Neural crest cell (in vitro differentiated cells): ENCODE results near the gene ZNF578. TPM values are rescaled to one million over a fixed set of nuclear protein-coding genes. Genes with fewer than 3 reads are reported as not detected.
"Not testable (repeated sequence)": the region's sequence is repeated elsewhere in the genome, so short reads cannot be mapped to it uniquely, and the experiment has no call there.

Source experiments
- DNase-seq: peaks from one replicate; pipeline ENCODE4 v3.0.0; 2021; ENCODE audit warnings: low read depth, mixed read lengths, low spot score
- H3K27ac Mint-ChIP-seq: one replicate; pipeline ENCODE4 v1.8.0; 2021; ENCODE audit warnings: mild to moderate bottlenecking, mixed read lengths; ENCODE audit not compliant: unreplicated experiment
- H3K27me3 Mint-ChIP-seq: 2 replicates; pipeline ENCODE4 v1.8.0; 2021; ENCODE audit warnings: low read depth, mild to moderate bottlenecking, mixed read lengths
- H3K36me3 Mint-ChIP-seq: 2 replicates; pipeline ENCODE4 v1.8.0; 2021; ENCODE audit warnings: low read depth, mild to moderate bottlenecking, mixed read lengths
- H3K4me1 Mint-ChIP-seq: 2 replicates; pipeline ENCODE4 v1.8.0; 2021; ENCODE audit warnings: mixed read lengths
- H3K4me3 Mint-ChIP-seq: one replicate; pipeline ENCODE4 v1.8.0; 2021; ENCODE audit warnings: mild to moderate bottlenecking, mixed read lengths
- H3K9me3 Mint-ChIP-seq: 2 replicates; pipeline ENCODE4 v1.8.0; 2021; ENCODE audit warnings: mixed read lengths
- total RNA-seq: library from RNA; stranded (reverse); gene quantifications from 2 replicates; pipeline ENCODE4 v1.2.1, GENCODE V29; 2021
- TF ChIP-seq, protein P1 (sequence below): fragments of 200-600 bp; sonication (generic); conservative IDR thresholded peaks from 2 replicates; pipeline ENCODE4 v1.5.0; 2021; ENCODE audit warnings: antibody characterized with exemption, mild to moderate bottlenecking

The ZNF578 gene
- total RNA-seq, 1 donor from 2014 or later: 0.65 TPM

DNA sequence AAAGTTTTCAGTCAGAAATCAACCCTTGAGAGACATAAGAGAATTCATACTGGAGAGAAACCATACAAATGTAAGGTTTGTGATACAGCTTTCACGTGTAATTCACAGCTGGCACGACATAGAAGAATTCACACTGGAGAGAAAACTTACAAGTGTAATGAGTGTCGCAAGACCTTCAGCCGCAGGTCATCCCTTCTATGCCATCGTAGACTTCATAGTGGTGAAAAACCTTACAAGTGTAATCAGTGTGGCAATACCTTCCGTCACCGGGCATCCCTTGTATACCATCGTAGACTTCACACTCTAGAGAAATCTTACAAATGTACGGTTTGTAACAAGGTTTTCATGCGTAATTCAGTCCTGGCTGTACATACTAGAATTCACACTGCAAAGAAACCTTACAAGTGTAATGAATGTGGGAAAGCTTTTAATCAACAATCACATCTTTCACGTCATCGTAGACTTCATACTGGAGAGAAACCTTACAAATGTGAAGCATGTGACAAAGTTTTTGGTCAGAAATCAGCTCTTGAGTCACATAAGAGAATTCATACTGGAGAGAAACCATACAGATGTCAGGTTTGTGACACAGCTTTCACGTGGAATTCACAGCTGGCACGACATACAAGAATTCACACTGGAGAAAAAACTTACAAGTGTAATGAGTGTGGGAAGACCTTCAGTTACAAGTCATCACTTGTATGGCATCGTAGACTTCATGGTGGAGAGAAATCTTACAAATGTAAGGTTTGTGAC, 101.0 kb downstream of the ZNF578 start:
- Mint-ChIP-seq H3K27ac (no peak overlapping the region), H3K9me3 (peaks cover 44% of the 10 kb centered on the region)

DNA sequence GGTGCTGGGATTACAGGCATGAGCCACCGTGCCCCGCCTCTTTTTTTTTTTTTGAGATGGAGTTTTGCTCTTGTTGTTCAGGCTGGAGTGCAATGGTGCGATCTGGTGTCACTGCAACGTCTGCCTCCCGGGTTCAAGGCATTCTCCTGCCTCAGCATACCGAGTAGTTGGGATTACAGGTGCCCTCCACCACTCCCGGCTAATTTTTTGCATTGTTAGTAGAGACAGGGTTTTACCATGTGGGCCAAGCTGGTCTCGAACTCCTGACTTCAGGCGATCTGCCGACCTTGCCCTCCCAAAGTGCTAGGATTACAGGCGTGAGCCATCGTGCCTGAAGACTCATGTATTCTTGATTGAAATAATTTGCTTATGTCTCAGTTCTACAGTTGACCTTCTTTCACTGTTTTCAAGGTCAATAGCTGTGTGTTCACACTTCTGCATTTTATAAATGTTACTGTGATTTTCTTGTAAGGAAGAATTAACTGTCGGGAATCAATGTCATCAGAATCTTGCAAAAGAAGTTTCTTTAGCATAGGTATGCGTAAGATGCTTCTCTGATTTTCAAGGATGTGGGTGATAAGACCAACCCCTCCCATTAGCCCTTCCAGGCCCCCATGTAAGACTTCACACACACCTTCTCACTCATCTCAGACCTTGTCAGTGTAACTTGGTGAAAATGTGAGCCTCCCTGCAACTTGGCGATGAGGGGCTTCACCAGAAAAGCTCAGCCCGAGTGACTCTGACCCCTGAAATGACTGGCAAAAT, 104.1 kb downstream of the ZNF578 start:
- TF ChIP-seq, protein P1, sequence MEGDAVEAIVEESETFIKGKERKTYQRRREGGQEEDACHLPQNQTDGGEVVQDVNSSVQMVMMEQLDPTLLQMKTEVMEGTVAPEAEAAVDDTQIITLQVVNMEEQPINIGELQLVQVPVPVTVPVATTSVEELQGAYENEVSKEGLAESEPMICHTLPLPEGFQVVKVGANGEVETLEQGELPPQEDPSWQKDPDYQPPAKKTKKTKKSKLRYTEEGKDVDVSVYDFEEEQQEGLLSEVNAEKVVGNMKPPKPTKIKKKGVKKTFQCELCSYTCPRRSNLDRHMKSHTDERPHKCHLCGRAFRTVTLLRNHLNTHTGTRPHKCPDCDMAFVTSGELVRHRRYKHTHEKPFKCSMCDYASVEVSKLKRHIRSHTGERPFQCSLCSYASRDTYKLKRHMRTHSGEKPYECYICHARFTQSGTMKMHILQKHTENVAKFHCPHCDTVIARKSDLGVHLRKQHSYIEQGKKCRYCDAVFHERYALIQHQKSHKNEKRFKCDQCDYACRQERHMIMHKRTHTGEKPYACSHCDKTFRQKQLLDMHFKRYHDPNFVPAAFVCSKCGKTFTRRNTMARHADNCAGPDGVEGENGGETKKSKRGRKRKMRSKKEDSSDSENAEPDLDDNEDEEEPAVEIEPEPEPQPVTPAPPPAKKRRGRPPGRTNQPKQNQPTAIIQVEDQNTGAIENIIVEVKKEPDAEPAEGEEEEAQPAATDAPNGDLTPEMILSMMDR: no peak
- Mint-ChIP-seq H3K27ac (no peak overlapping the region), H3K36me3 (peaks cover 79% of the 10 kb centered on the region), H3K4me3 (no peak overlapping the region), H3K27me3 (no peaks in the 10 kb centered on the region), H3K4me1 (no peaks in the 10 kb centered on the region), H3K9me3 (peaks cover 37% of the 10 kb centered on the region)
- DNase-seq: no peak

More for the DNA sequence above, 101.0 kb downstream of the ZNF578 start:
- TF ChIP-seq, protein P1: no peak
- Mint-ChIP-seq H3K4me3 (no peak overlapping the region), H3K36me3 (peaks cover 77% of the 10 kb centered on the region), H3K4me1 (no peaks in the 10 kb centered on the region), H3K27me3 (no peaks in the 10 kb centered on the region)
- no peak for DNase-seq

DNA sequence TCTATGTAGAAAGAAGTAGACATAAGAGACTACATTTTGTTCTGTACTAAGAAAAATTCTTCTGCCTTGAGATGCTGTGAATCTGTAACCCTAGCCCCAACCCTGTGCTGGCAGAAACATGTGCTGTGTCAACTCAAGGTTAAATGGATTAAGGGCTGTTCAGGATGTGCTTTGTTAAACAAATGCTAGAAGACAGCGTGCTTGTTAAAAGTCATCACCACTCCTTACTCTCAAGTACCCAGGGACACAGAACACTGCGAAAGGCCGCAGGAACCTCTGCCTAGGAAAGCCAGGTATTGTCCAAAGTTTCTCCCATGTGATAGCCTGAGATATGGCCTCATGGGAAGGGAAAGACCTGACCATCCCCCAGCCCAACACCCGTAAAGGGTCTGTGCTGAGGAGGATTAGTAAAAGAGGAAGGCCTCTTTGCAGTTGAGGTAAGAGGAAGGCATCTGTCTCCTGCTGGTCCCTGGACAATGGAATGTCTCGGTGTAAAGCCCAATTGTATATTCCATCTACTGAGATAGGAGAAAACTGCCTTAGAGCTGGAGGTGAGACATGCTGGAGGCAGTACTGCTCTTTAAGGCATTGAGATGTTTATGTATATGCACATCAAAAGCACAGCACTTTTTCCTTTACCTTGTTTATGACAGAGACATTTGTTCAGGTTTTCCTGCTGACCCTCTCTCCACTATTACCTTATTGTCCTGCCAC, 105.5 kb downstream of the ZNF578 start:
- H3K27me3 Mint-ChIP-seq, DNase-seq, H3K4me1 Mint-ChIP-seq, H3K4me3 Mint-ChIP-seq, H3K27ac Mint-ChIP-seq: not testable (repeated sequence)
- peaks cover 72% of the 10 kb centered on the region for H3K36me3 Mint-ChIP-seq
- peaks cover 24% of the 10 kb centered on the region for H3K9me3 Mint-ChIP-seq

DNA sequence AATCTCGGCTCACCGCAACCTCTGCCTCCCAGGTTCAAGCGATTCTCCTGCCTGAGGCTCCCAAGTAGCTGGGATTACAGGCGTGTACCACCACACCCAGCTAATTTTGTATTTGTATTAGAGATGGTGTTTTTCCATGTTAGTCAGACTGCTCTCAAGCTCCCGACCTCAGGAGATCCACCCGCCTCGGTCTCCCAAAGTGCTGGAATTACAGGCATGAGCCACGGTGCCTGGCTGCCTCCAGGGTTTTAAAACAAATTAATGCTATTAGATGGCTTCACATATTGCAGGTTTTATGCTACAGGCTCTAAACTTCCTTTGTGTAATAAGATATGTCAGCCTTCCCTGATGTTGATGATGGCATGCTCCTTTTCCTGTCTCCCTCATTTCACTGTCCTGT, 108.3 kb downstream of the ZNF578 start:
- not testable (repeated sequence) for H3K9me3 Mint-ChIP-seq, H3K27ac Mint-ChIP-seq, H3K4me1 Mint-ChIP-seq, H3K4me3 Mint-ChIP-seq, H3K27me3 Mint-ChIP-seq, DNase-seq
- peaks cover 59% of the 10 kb centered on the region for H3K36me3 Mint-ChIP-seq

Other genes starting within 250 kb of the ZNF578 start
- gene ZNF766, start 184.0 kb upstream of the ZNF578 start, total RNA-seq: 21.5 and 22.9 TPM in 2 replicates
- 24.7 and 25.2 TPM in 2 replicates for gene ZNF480, start 156.4 kb upstream of the ZNF578 start, total RNA-seq
- gene ZNF610, start 117.3 kb upstream of the ZNF578 start, total RNA-seq: 10.0 and 11.5 TPM in 2 replicates
- gene ZNF880, start 83.6 kb upstream of the ZNF578 start, total RNA-seq: 9.7 and 10.0 TPM in 2 replicates
- gene ZNF528, start 55.7 kb upstream of the ZNF578 start, total RNA-seq: 7.7 and 8.3 TPM in 2 replicates
- gene ZNF534, start 24.4 kb upstream of the ZNF578 start, total RNA-seq: not detected in 2 replicates
- gene ZNF808, start 74.1 kb downstream of the ZNF578 start, total RNA-seq: 23.4 and 25.9 TPM in 2 replicates
- gene ZNF701, start 116.7 kb downstream of the ZNF578 start, total RNA-seq: 17.3 and 18.7 TPM in 2 replicates
- 45.6 and 46.3 TPM in 2 replicates for gene ZNF83, start 184.8 kb downstream of the ZNF578 start, total RNA-seq